ENCODE results near the gene TNS3. TPM values are rescaled to one million over a fixed set of nuclear protein-coding genes. Genes with fewer than 3 reads are reported as not detected.

TNS3 gene
- total and polyA plus RNA-seq, 9 of the 15 experiments (the other 6 are each of a cell fraction or from before 2014, with no cell fraction given), result 0.20 TPM; not detected in 8

DNA sequence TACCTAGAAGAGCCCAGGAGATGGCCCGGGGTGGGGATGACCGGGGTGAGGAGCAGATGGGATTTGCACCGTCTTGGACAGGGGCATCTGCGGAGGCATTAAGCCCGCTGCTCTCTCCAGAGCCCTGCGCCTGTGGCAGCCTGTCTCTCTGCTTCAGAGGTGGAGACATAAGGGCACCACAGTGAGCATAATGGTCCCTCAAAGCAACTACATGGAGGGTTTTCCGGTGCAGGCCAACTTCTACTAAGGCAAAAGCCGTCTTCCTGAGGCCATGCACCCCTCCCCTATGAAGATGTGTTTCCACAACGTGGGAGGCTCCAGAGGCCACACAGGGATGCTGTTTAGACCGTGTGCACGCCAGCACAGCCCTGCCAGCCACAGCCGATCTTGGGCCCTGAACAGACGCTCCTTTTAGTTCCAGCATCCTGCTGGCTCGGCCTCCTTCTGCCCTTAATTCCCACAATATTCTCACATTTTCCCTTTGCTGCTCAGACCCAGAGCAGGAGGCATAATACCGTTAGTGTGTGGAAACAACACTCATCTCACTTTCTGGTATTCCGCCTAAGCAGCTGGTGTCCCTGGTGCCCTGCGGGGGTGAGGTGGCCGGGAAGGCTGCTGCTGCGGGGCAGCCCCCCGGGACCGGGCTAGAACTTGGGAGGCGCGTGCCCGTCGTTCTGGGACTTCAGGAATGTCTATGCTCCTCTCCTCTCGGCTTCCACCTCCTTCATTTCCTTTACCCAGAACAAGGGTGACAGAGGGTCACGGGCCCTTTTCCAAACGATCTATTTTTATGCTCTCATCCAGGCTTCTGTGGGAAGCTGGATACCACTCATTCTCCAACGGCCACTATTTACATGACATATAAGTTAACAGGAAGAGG is 266.9 kb downstream of the TNS3 start (continued):
- TF ChIP-seq, protein P1, sequence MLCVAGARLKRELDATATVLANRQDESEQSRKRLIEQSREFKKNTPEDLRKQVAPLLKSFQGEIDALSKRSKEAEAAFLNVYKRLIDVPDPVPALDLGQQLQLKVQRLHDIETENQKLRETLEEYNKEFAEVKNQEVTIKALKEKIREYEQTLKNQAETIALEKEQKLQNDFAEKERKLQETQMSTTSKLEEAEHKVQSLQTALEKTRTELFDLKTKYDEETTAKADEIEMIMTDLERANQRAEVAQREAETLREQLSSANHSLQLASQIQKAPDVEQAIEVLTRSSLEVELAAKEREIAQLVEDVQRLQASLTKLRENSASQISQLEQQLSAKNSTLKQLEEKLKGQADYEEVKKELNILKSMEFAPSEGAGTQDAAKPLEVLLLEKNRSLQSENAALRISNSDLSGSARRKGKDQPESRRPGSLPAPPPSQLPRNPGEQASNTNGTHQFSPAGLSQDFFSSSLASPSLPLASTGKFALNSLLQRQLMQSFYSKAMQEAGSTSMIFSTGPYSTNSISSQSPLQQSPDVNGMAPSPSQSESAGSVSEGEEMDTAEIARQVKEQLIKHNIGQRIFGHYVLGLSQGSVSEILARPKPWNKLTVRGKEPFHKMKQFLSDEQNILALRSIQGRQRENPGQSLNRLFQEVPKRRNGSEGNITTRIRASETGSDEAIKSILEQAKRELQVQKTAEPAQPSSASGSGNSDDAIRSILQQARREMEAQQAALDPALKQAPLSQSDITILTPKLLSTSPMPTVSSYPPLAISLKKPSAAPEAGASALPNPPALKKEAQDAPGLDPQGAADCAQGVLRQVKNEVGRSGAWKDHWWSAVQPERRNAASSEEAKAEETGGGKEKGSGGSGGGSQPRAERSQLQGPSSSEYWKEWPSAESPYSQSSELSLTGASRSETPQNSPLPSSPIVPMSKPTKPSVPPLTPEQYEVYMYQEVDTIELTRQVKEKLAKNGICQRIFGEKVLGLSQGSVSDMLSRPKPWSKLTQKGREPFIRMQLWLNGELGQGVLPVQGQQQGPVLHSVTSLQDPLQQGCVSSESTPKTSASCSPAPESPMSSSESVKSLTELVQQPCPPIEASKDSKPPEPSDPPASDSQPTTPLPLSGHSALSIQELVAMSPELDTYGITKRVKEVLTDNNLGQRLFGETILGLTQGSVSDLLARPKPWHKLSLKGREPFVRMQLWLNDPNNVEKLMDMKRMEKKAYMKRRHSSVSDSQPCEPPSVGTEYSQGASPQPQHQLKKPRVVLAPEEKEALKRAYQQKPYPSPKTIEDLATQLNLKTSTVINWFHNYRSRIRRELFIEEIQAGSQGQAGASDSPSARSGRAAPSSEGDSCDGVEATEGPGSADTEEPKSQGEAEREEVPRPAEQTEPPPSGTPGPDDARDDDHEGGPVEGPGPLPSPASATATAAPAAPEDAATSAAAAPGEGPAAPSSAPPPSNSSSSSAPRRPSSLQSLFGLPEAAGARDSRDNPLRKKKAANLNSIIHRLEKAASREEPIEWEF (CRISPR knock-in tag; IDR thresholded peaks at IDR 0.05), result no peak
- TF ChIP-seq PYGO2 (tag; IDR thresholded peaks at IDR 0.05) (no peak), ETS2 (tag; IDR thresholded peaks at IDR 0.05; ENCODE audit: borderline replicate concordance, poor library complexity, severe bottlenecking) (no peak)
- TF ChIP-seq, protein P2, sequence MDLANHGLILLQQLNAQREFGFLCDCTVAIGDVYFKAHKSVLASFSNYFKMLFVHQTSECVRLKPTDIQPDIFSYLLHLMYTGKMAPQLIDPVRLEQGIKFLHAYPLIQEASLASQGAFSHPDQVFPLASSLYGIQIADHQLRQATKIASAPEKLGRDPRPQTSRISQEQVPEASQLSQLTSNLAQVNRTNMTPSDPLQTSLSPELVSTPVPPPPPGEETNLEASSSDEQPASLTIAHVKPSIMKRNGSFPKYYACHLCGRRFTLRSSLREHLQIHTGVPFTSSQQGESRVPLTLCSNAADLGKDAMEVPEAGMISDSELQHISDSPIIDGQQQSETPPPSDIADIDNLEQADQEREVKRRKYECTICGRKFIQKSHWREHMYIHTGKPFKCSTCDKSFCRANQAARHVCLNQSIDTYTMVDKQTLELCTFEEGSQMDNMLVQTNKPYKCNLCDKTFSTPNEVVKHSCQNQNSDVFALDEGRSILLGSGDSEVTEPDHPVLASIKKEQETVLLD (IDR thresholded peaks at IDR 0.05), result no peak
